HT1080 (cell line): ENCODE data around the gene PCDHB12. TPM values are rescaled to one million over a fixed set of nuclear protein-coding genes. Genes with fewer than 3 reads are reported as not detected.
"Not testable (repeated sequence)": the region's sequence is repeated elsewhere in the genome, so short reads cannot be mapped to it uniquely, and the experiment has no call there.

Source experiments
- DNase-seq: peaks from one replicate; pipeline ENCODE4 v3.0.0-alpha.2; 2015; ENCODE audit warnings: low read depth
- total RNA-seq: library from RNA; depleted of rRNA; stranded (reverse); fragments of >200 nt; shearing (Covaris generic); gene quantifications from 2 replicates; pipeline ENCODE4 v1.2.3, GENCODE V29; 2014

The PCDHB12 gene
- total RNA-seq, 1 experiment from 2014 or later: not detected

GRCh38 chr5:141201646-141202045 is 6.9 kb upstream of the PCDHB12 start:
- not testable (repeated sequence) for DNase-seq

GRCh38 chr5:141210281-141210680 is 1.8 kb downstream of the PCDHB12 start:
- not testable (repeated sequence) for DNase-seq

- not testable (repeated sequence) for DNase-seq
Measured at GRCh38 chr5:141210849-141211248, 2.3 kb downstream of the PCDHB12 start.

DNA sequence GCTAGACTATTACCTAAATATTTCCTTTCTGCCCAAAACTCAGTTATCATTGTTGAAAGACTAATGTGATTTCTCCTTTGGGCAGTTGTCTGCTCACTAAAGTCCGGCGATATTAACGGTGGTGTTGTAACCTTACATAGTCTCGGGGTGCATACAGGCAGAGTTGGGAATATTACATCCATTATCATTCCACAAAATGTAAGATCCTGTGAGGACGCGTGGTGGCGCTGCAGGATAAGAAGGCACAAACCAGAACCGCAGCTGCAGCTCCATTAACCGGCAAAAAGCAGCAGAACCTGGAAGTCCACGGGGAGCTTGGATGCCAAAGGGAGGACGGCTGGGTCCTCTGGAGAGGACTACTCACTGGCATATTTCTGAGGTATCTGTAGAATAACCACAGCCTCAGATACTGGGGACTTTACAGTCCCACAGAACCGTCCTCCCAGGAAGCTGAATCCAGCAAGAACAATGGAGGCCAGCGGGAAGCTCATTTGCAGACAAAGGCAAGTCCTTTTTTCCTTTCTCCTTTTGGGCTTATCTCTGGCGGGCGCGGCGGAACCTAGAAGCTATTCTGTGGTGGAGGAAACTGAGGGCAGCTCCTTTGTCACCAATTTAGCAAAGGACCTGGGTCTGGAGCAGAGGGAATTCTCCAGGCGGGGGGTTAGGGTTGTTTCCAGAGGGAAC is 5.3 kb downstream of the PCDHB12 start, which contains the start of gene PCDHB13:
Gene PCDHB13, plus strand, starts transcription at position 264 of the 684 bp plus-strand sequence. Its CDS starts 205 bp downstream, at position 469.
- DNase-seq: peak; percentile 11

DNA sequence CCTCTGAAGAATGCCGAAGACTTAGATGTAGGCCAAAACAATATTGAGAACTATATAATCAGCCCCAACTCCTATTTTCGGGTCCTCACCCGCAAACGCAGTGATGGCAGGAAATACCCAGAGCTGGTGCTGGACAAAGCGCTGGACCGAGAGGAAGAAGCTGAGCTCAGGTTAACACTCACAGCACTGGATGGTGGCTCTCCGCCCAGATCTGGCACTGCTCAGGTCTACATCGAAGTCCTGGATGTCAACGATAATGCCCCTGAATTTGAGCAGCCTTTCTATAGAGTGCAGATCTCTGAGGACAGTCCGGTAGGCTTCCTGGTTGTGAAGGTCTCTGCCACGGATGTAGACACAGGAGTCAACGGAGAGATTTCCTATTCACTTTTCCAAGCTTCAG is 6.1 kb downstream of the PCDHB12 start:
- DNase-seq: not testable (repeated sequence)

DNA sequence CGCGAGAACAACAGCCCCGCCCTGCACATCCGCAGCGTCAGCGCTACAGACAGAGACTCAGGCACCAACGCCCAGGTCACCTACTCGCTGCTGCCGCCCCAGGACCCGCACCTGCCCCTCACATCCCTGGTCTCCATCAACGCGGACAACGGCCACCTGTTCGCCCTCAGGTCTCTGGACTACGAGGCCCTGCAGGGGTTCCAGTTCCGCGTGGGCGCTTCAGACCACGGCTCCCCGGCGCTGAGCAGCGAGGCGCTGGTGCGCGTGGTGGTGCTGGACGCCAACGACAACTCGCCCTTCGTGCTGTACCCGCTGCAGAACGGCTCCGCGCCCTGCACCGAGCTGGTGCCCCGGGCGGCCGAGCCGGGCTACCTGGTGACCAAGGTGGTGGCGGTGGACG is 7.0 kb downstream of the PCDHB12 start:
- DNase-seq: not testable (repeated sequence)

DNA sequence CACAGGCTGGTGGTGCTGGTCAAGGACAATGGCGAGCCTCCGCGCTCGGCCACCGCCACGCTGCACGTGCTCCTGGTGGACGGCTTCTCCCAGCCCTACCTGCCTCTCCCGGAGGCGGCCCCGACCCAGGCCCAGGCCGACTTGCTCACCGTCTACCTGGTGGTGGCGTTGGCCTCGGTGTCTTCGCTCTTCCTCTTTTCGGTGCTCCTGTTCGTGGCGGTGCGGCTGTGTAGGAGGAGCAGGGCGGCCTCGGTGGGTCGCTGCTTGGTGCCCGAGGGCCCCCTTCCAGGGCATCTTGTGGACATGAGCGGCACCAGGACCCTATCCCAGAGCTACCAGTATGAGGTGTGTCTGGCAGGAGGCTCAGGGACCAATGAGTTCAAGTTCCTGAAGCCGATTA is 7.5 kb downstream of the PCDHB12 start:
- not testable (repeated sequence) for DNase-seq

- peak; percentile 5 for DNase-seq
Measured at GRCh38 chr5:141223112-141223783, 14.7 kb downstream of the PCDHB12 start, which contains the start of gene PCDHB14. TSS of gene PCDHB14 (plus strand) at chr5:141223343. CDS start at chr5:141223506, 163 bp downstream.

DNA sequence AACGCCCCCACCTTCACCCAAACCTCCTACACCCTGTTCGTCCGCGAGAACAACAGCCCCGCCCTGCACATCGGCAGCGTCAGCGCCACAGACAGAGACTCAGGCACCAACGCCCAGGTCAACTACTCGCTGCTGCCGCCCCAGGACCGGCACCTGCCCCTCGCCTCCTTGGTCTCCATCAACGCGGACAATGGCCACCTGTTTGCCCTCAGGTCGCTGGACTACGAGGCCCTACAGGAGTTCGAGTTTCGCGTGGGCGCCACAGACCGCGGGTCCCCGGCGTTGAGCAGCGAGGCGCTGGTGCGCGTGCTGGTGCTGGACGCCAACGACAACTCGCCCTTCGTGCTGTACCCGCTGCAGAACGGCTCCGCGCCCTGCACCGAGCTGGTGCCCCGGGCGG is 16.3 kb downstream of the PCDHB12 start:
- DNase-seq: not testable (repeated sequence)

DNA sequence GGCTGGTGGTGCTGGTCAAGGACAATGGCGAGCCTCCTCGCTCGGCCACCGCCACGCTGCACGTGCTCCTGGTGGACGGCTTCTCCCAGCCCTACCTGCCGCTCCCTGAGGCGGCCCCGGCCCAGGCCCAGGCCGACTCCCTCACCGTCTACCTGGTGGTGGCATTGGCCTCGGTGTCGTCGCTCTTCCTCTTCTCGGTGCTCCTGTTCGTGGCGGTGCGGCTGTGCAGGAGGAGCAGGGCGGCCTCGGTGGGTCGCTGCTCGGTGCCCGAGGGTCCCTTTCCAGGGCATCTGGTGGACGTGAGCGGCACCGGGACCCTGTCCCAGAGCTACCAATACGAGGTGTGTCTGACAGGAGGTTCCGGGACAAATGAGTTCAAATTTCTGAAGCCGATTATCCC is 16.9 kb downstream of the PCDHB12 start:
- not testable (repeated sequence) for DNase-seq

GRCh38 chr5:141234109-141234667 is 25.7 kb downstream of the PCDHB12 start:
- no peak for DNase-seq

DNA sequence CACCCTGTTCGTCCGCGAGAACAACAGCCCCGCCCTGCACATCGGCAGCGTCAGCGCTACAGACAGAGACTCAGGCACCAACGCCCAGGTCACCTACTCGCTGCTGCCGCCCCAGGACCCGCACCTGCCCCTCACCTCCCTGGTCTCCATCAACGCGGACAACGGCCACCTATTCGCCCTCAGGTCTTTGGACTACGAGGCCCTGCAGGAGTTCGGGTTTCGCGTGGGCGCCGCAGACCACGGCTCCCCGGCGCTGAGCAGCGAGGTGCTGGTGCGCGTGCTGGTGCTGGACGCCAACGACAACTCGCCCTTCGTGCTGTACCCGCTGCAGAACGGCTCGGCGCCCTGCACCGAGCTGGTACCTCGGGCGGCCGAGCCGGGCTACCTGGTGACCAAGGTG is 27.4 kb downstream of the PCDHB12 start:
- not testable (repeated sequence) for DNase-seq

DNA sequence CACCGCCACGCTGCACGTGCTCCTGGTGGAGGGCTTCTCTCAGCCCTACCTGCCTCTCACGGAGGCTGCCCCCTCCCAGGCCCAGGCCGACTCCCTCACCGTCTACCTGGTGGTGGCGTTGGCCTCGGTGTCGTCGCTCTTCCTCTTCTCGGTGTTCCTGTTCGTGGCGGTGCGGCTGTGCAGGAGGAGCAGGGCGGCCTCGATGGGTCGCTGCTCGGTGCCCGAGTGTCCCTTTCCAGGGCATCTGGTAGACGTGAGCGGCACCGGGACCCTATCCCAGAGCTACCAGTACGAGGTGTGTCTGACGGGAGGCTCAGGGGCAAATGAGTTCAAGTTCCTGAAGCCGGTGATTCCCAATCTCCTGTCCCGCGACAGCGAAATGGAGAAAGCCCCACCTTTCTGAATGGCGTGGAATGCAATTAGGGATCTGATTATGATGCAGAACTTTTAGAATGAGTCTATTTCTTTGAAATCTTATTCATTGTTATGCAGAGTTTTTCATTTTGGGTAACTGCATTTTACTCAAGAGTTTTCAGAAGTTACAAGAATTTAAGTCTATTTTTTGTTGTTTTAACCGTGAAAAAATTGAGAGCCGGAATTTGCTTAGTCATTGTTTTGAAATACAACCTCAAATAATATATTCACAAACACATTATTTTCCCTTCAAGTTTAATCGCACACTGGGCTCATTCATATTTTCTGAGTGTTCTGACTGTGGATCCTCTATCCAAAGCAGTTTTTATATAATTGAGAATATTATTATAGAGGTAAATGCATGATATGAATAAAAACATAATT is 28.2 kb downstream of the PCDHB12 start:
- no peak for DNase-seq

DNA sequence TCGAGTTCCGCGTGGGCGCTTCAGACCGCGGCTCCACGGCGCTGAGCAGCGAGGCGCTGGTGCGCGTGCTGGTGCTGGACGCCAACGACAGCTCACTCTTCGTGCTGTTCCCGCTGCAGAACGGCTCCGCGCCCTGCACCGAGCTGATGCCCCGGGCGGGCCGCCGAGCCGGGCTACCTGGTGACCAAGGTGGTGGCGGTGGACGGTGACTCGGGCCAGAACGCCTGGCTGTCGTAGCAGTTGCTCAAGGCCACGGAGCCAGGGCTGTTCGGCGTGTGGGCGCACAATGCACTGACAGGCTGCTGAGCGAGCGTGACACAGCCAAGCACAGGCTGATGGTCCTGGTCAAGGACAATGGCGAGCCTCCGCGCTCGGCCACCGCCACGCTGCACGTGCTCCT is 33.0 kb downstream of the PCDHB12 start:
- DNase-seq: no peak

DNA sequence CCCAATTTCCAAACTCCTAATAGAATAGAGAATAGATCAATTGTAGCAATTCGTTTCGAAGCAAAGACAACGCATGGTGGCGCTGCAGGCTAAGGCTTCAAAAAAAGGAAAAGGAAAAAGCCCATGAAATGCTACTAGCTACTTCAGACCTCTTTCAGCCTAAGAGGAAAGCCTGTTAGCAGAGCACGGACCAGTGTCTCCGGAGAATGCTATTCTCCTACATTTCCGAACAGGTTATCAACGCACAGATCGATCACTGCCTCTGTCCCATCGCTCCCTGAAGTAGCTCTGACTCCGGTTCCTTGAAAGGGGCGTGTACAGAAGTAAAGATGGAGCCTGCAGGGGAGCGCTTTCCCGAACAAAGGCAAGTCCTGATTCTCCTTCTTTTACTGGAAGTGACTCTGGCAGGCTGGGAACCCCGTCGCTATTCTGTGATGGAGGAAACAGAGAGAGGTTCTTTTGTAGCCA is 36.8 kb downstream of the PCDHB12 start, which contains the start of gene PCDHB15:
Gene PCDHB15, plus strand, starts transcription at position 146 of the 468 bp plus-strand sequence. Its CDS starts 184 bp downstream, at position 330.
- peak; percentile 3 for DNase-seq

- not testable (repeated sequence) for DNase-seq
Measured at GRCh38 chr5:141246971-141247370, 38.5 kb downstream of the PCDHB12 start.

GRCh38 chr5:141247434-141247833 is 38.9 kb downstream of the PCDHB12 start:
- not testable (repeated sequence) for DNase-seq

GRCh38 chr5:141250576-141250975 is 42.1 kb downstream of the PCDHB12 start:
- no peak for DNase-seq

GRCh38 chr5:141258464-141258863 is 49.9 kb downstream of the PCDHB12 start:
- DNase-seq: no peak

DNA sequence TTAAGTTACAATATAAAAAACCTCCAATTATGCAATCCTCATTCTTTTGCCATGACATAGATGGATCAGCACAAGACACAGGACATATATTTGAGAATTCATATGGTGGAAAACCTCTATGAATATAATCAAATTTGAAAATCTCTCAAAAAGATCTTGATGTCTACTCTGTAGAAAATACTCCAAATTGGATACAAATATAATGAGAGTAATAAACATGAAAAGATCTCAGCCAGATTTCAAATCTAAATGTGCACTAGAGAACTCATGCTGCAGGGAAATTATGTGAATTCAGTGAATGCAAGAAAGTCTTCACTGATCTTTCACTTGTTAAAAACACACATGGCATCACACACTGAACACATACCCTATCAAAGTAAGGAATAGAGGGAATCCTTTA is 50.4 kb downstream of the PCDHB12 start:
- no peak for DNase-seq
